ENCODE data around the gene HEATR5A.
"Not testable (repeated sequence)": the region's sequence is repeated elsewhere in the genome, so short reads cannot be mapped to it uniquely, and the experiment has no call there.

GRCh38 chr14:31462450-31462849 is 42.1 kb upstream of the HEATR5A start:
- TF ChIP-seq CTCF (IDR thresholded peaks at IDR 0.05); ZFX (IDR thresholded peaks at IDR 0.05; ENCODE audit: borderline replicate concordance): not testable (repeated sequence)
